Measurements from ENCODE around the gene COX14. TPM values are rescaled to one million over a fixed set of nuclear protein-coding genes. Genes with fewer than 3 reads are reported as not detected.

Gene COX14
- total RNA-seq, 1 donor from 2014 or later, result 41.5 TPM

DNA sequence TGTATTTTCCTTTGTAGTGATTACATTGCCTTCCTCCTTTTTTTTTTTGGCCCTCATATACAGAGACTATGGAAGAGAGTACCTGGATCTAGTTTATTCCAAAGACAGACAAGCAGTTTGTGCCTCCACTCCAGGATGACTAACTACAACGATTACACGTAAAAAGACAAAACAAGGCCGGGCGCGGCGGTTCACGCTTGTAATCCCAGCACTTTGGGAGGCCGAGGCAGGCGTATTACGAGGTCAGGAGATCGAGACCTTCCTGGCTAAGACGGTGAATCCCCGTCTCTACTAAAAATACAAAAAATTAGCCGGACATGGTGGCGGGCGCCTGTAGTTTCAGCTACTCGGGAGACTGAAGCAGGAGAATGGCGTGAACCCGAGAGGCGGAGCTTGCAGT is 52.9 kb downstream of the COX14 start:
- TF ChIP-seq, protein P1, sequence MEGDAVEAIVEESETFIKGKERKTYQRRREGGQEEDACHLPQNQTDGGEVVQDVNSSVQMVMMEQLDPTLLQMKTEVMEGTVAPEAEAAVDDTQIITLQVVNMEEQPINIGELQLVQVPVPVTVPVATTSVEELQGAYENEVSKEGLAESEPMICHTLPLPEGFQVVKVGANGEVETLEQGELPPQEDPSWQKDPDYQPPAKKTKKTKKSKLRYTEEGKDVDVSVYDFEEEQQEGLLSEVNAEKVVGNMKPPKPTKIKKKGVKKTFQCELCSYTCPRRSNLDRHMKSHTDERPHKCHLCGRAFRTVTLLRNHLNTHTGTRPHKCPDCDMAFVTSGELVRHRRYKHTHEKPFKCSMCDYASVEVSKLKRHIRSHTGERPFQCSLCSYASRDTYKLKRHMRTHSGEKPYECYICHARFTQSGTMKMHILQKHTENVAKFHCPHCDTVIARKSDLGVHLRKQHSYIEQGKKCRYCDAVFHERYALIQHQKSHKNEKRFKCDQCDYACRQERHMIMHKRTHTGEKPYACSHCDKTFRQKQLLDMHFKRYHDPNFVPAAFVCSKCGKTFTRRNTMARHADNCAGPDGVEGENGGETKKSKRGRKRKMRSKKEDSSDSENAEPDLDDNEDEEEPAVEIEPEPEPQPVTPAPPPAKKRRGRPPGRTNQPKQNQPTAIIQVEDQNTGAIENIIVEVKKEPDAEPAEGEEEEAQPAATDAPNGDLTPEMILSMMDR (IDR thresholded peaks at IDR 0.05), result no peak
- H3K27ac Mint-ChIP-seq (ENCODE audit: unreplicated experiment), result peak overlapping the region; percentile 12
- no peaks in the 10 kb centered on the region for H3K27me3 Mint-ChIP-seq (ENCODE audit: unreplicated experiment)
- H3K9me3 Mint-ChIP-seq (ENCODE audit: unreplicated experiment), result peaks cover 1% of the 10 kb centered on the region
- no peak for DNase-seq (ENCODE audit: extremely low spot score, unreplicated experiment)
- peaks cover 30% of the 10 kb centered on the region for H3K4me1 Mint-ChIP-seq (ENCODE audit: unreplicated experiment)
- H3K36me3 Mint-ChIP-seq (ENCODE audit: unreplicated experiment), result peaks cover 3% of the 10 kb centered on the region
- H3K4me3 Mint-ChIP-seq (ENCODE audit: unreplicated experiment), result peak overlapping the region; percentile 15

DNA sequence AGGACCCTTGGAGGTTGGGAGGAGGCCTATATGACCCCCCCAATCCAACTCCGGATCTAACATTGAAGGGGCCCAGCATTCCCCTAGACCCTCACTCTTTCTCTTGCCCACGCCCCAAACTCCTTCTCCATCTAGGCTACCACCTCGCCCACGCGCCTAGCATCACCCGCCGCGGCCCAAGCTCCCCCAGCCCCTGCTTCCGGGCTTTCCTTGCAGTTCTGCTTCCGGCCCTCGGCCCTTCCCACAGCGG is 54.7 kb downstream of the COX14 start:
- Mint-ChIP-seq H3K4me3 (ENCODE audit: unreplicated experiment) (peak overlapping the region; percentile 97), H3K27ac (ENCODE audit: unreplicated experiment) (peak overlapping the region; percentile 99), H3K27me3 (ENCODE audit: unreplicated experiment) (no peaks in the 10 kb centered on the region), H3K36me3 (ENCODE audit: unreplicated experiment) (peaks cover 4% of the 10 kb centered on the region), H3K4me1 (ENCODE audit: unreplicated experiment) (peaks cover 34% of the 10 kb centered on the region), H3K9me3 (ENCODE audit: unreplicated experiment) (peaks cover 5% of the 10 kb centered on the region)
- DNase-seq (ENCODE audit: extremely low spot score, unreplicated experiment), result no peak
- TF ChIP-seq, protein P1 (IDR thresholded peaks at IDR 0.05), result no peak

DNA sequence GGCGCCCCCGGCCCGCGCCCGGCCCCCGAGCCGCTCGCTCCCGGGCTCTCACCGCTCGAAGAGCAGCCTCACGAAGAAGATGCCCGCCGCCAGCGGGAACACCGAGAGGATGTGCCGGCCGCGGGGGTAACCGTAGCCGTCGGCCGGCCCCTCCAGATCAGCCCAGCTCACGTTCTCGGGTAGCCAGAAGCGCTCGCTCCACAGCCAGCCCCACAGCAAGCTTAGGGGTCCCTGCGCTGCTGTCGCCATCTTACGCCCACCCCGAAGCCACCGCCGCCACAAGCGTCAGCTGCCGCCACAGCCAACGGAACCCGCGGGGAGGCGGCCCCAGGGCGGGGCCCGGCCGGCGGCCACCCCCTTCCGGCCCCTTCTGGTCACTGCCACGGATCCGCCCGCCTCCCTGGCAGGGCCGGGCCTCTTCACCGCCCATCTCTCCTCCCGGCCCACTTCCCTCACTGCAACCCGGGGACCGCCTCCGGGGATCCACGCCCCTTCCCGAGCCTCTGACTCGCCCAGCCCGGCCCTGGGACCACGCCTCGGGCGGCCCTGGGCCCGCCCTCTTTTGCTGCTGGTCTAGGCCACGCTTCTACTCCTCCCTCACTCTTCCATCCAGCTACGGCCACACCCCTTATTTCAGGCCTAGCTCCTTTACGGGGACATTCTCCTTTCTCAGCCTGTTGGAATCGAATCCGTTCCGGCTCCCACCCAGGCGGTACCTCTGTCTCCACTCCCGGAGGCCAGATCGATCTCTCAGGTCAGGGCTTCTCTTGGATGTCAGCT is 55.2 kb downstream of the COX14 start, which contains the start of gene CERS5:
Gene CERS5 (minus strand): TSS at position 321 of the 780 bp plus-strand sequence. CDS start 72 bp downstream, at position 249.
- H3K27me3 Mint-ChIP-seq (ENCODE audit: unreplicated experiment), result no peaks in the 10 kb centered on the region
- TF ChIP-seq, protein P1 (IDR thresholded peaks at IDR 0.05), result peak; percentile 47

More for the DNA sequence above, 55.2 kb downstream of the COX14 start, which contains the start of gene CERS5:
- H3K27ac Mint-ChIP-seq (ENCODE audit: unreplicated experiment), result peak within 1 kb of the TSS; percentile 99
- DNase-seq (ENCODE audit: extremely low spot score, unreplicated experiment), result peak; percentile 100
- H3K4me1 Mint-ChIP-seq (ENCODE audit: unreplicated experiment), result peaks cover 34% of the 10 kb centered on the region
- H3K36me3 Mint-ChIP-seq (ENCODE audit: unreplicated experiment), result peaks cover 4% of the 10 kb centered on the region
- peak within 1 kb of the TSS; percentile 97 for H3K4me3 Mint-ChIP-seq (ENCODE audit: unreplicated experiment)
- H3K9me3 Mint-ChIP-seq (ENCODE audit: unreplicated experiment), result peaks cover 5% of the 10 kb centered on the region

Other genes with a start within 250 kb of the COX14 start
- 1.4 and 1.5 TPM in 2 replicates for gene FAIM2, start 208.3 kb upstream of the COX14 start, total RNA-seq
- gene AQP2, start 161.5 kb upstream of the COX14 start, total RNA-seq, result not detected in 2 replicates
- 0.24 and 0.46 TPM in 2 replicates for gene AQP5, start 150.4 kb upstream of the COX14 start, total RNA-seq
- gene AQP6, start 139.3 kb upstream of the COX14 start, total RNA-seq, result not detected in 2 replicates
- gene RACGAP1, start 86.7 kb upstream of the COX14 start, total RNA-seq, result 25.9 and 28.3 TPM in 2 replicates
- 2.1 and 3.0 TPM in 2 replicates for gene ASIC1, start 54.6 kb upstream of the COX14 start, total RNA-seq
- 61.4 and 66.7 TPM in 2 replicates for gene SMARCD1, start 26.9 kb upstream of the COX14 start, total RNA-seq
- gene GPD1, start 8.2 kb upstream of the COX14 start, total RNA-seq, result 0.43 TPM in 1 of 2 replicates, not detected in the other
- gene CERS5, start 55.1 kb downstream of the COX14 start, total RNA-seq, result 72.3 and 78.6 TPM in 2 replicates
- 96.6 and 98.5 TPM in 2 replicates for gene LIMA1, start 171.3 kb downstream of the COX14 start, total RNA-seq

All from osteocyte (in vitro differentiated cells).